Activated CD8-positive, alpha-beta memory T cell treated with anti-CD3 and anti-CD28 coated beads, Interleukin-2, amount 50 U/mL, for 1 hour (primary cell): ENCODE measurements around the gene TRPM3.

Source experiments
- DNase-seq: peaks from one replicate; pipeline ENCODE4 v3.0.0-alpha.2; 2020; ENCODE audit errors: extremely low read depth

The TRPM3 gene

DNA sequence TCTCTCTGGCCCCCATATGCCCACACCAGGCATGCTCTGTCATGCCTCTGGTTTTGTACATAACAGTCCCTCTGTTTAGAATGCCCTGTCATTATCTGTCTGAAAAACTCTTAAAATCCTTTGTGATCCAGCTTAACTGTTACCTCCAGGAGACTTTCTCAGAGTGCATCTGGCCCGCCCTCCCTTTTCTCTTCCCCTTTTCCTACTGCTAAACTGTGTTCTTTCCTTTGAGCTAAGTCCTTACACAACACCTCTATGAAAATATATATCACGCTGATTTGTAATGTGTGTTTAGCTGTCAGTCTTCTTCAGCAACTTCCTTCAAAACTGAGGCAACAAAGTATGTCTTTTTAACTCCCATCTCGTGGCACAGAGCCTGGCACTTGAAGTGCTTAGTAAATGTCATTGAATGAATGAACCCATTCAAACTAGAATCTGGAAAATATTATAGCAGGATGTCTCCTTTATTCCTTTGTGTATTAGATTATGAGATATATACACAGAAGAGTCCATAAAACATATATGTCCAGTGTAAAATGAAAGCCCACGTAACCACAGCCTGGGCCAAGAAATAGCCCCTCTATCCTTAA, 540.7 kb downstream of the TRPM3 start:
- DNase-seq: no peak

DNA sequence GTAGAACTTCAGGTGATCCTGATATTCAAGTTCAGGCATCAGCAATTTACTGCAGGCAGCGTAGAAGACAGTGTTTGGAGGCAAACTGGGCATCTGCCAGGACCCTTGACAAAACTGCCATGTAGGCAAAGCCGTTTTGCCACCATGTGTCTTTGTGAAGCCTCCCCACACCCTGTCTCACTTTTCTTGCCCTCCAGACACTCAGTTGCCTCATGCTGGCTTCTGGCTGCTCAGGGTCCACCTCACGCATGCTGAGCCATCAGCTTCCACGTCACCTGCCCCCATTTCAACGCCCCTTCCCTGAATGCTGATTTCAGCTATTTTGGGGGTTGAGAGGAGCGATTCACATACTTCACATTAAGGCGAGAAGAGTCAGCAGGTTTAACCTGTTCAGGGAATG, 541.7 kb downstream of the TRPM3 start:
- DNase-seq: no peak

DNA sequence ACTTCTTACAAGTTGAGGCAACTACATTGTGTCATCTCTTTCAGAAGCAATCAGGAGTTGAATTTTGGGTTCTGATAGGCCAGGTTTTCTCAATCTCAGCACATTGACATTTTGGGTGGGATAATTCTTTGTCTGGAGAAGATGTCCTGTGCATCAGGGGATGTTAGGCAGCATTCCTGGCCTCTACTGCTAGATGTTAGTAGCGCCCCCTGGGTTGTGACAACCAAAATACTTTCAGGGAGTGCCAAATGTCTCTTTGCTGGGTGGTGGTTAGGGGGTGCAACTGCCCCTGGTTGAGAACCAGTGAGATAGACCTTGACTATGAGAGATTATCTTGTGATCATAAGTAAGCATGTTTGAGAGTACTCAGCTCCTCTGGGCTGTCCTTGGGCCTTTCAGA, 542.7 kb downstream of the TRPM3 start:
- no peak for DNase-seq

DNA sequence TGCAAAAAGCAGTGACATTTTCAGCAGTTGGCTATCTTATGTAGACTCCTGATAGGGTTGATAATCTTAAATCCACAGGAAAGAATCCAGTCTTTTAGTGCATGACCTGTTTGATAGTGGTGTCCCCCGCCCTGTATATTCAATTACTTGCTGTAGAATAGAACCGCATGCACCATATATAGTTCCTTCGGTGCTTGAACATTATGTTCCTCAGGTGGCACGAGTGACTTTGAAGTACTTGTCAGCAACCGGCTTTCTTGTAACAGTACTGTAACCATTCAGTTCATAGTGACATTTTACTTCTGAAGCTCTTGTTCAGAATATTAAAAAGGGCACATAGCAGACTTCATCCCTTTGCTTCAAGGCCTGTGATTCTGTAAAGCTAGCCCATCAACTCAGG, 543.8 kb downstream of the TRPM3 start:
- DNase-seq: no peak

GRCh38 chr9:70576116-70576515, 545.3 kb downstream of the TRPM3 start:
- DNase-seq: no peak

DNA sequence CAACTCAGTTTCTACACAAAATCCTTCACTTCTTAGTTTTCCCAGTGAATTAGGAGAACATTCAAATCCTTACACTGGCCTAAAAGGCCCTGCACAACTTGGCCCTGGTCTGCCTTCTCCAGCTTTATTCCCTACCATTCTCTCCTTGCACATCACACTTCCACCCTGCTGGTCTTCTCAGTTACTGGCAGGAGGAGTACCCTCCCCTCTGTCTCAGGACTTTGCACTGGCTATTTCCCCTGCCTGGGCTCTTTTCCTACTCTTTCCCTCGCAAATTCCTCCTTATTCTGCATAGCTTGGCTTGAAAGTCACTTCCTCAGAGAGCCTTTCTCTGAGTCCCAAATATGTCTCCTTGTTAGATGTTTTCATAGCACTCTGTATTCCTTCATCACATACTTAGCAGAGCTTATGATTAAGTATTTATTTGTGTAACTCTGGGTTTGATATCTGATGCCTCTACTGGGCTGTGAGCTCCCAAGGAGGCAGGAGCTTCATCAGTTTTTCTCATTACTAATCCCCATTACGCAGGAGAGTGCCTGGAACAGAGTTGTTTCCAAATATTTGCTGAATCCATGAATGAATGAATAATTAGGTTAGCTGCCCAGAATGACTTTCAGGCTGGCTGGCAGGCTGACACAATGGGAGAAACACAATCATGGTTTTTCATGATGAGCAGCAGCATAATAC, 547.1 kb downstream of the TRPM3 start:
- DNase-seq: no peak

DNA sequence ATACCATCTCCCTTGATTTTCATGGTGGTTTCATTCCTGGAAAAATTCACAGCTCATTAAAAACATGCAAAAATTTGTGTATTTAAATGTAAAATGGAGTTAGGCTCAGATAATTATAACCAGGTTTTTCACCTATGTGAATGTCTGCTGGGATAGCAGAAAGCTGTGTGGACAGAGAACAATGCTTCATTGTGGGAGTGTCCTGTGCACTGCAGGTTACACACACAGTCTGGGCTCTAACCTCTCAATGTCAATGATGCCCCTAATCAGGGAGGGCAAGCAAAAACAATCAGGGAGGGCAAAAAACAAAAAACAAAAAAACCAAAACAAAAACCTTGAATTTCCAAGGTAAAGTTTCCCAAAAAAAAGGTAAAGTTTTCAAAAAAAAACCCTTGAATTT, 548.1 kb downstream of the TRPM3 start:
- DNase-seq: no peak

GRCh38 chr9:70571258-70571657, 550.2 kb downstream of the TRPM3 start:
- DNase-seq: no peak

DNA sequence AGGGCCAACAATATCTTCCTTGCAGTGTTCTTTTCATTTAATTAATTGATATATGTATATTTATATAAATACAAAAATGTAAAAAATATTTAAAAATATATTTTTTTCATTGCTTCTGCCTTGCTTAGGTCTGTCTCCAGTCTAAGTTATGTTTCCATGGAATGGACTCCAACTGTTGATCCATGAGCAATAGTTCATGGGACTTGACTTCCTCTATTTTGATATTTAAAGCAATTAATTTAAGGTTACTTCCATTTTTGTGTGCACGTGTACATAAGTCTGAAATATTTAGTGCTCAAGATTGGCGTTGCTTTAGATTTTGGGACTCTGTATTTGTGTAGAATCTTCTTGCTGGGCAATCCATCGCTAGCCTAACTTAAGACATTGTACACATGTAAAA, 551.6 kb downstream of the TRPM3 start:
- no peak for DNase-seq

- no peak for DNase-seq
Observed at GRCh38 chr9:70569070-70569772, 552.2 kb downstream of the TRPM3 start.

DNA sequence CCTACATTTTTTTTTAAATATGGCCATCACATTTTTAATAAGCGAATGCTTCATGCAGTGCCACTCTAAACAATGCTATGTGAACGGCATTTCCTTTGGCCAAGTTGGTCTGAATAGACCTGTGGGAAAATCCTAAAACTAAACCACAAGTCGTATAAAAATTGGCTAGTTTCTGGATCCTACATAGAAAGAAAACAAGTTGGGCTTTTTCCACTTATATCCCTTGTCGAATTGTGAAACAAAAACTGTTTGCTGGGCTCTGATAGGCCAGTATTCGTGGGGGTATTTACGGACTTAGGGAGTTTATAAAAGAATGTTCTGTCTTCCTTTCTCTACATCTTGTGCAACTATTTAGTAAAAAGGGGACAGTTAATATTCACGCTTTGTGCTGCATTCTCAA, 553.9 kb downstream of the TRPM3 start:
- DNase-seq: no peak

- DNase-seq: no peak
Observed at GRCh38 chr9:70566751-70567150, 554.7 kb downstream of the TRPM3 start.

GRCh38 chr9:70566066-70566465, 555.4 kb downstream of the TRPM3 start:
- no peak for DNase-seq

DNA sequence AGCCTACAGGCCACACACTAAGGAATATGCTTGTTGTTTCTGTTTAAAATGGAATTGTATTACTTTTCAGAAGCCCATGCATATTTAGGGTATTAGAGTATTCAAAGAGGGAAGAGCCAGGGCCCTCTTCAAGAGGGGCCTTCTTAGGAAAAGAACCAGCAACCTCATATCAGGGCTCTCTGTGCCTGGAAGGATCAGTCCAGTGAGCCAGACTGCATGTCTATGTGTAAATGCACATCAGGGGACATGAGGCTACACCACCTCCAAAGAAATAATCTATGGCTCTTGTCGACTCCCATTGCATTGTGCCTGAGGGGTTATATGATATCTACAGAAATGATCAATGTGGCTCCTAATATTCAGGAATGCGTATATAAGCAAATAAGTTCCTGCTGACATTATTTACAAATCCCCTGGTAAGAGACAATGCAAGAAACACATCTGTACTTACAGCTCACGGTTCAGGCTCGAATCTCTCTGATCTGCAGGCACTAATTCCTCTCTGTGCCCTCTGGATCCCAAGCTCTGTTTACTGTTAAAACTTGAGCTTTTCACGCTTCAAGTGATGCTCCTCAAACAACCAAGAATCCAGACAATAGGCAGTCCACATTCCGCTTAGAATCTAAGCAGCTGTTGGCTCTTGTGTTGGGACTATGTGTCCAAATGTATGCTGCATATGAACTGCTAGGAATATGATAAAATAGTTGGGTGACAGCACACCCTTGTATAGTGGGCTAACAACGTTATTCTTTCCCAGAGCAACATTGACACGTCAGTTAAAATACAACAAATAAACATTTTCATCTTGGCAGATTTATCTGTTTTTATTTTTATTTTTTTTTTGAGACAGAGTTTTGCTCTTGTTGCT, 556.7 kb downstream of the TRPM3 start:
- DNase-seq: no peak

GRCh38 chr9:70563431-70564204, 557.8 kb downstream of the TRPM3 start:
- DNase-seq: no peak

GRCh38 chr9:70563010-70563409, 558.4 kb downstream of the TRPM3 start:
- DNase-seq: no peak

DNA sequence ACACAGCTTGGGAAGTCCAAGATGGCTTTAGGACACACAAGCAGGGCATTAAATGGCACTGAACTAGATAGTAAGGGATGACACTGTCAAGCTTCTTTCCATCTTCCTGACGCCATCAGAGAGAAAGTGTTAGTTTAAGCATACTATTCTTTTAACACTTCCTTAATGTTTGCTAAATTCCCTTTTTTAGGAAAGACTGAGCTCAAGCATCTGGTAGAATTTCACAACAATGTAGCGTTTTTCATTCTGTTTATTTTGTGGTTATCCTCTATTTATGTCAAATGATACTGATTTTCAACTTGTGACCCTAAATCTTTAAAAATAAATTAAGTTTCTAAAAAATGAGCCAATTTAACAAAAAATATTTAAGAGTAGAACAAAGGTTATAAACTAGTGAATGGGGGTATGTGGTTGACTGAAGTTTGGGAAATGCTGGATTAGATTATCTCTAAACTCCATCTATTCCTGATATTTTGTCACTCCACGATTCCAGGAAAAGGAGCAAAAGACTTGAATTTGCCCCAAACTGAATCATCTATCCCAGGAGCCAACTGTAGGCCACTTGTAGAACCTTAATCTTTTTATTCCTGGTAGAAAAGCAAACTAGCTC, 559.5 kb downstream of the TRPM3 start:
- DNase-seq: no peak

DNA sequence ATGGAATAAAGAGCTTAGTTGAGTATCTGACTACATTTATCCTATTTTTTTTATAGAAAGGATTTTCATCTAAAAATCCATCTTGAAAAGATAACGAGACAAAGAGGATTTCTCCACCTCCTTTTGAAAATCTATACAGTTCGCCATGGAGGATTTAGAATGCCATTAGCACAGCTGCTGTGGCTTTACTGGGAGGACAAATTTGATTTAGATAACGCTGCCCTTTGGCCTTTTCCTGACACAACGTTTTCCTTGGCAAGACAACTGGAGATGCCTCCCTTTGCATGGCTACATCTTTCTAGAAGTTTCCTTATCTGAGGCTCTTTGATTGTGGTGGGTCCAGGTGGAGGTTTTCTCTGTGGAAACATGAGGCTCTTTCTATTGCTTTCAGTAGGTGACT, 560.3 kb downstream of the TRPM3 start:
- no peak for DNase-seq

DNA sequence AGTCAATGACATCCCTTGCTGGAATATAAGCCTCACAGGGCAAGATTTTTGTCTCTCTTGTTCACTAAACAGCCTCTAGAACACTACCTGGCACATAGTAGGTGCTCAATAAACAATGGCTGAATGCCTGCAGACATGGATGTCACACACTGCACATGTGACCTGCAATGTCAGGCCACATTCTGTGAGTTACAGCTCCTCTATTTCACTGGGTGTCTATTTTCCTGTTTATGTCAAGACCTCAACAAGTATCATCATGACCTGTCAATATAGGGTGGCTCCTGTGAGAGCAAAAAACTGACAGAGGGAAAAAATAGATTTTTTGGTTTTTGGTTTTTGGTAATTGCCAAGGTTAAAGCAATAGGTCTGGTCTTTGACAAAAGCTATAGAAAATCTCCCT, 562.3 kb downstream of the TRPM3 start:
- no peak for DNase-seq

DNA sequence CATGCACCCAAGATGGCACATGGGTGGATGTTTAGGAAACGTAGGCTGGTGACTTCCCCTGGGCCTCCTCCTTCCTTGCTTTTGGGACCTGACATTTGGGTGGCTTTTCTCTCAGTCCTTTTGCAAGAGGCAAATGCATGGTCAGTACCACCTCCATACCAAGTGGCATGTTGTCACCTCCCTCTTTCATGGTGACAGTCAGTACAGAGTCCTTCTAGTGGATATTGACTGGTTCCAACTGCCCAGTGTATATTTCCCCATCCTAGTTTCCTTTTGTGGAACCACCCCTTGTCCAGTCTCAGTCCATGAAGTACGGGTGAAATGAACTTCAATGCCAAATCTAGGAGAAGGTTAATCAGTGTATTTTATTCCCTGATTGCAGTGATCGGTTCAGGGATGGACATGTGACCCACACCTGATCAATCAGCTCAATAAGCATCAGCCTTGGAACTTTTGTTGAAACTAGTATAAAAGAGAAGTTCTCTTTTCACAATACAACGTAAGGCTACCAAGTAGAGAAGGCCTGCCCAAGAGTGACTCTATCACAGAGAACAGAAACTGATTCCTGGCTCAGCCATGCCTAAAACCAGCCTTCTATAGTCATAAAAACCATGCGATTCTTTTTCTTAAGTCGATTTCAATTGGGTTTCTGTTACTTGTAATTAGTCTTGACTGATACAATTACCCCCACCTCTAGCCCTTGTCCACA, 563.6 kb downstream of the TRPM3 start:
- no peak for DNase-seq

DNA sequence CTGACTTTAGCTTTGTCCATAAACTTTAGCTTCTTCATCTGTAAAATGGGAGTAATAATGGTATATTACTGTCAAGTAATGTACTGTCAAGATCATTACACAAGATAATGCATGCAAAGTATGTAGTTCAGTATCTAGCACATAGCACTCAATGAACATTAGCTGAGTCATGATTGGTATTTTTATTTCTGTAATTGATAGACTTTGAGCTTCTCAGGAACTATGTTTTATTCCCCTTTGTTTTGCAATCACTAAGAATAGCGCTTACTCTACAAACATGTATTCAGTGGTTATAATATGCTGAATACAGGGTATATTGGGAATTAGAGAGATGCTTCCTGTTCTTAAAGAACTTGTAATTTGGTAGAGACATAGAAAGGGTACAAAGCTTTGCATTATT, 564.6 kb downstream of the TRPM3 start:
- DNase-seq: no peak
